ENCODE measurements around the gene WWOX. TPM values are rescaled to one million over a fixed set of nuclear protein-coding genes. Genes with fewer than 3 reads are reported as not detected.

WWOX gene
- total and polyA plus RNA-seq, 2 of the 4 experiments (the other 2 are of a cell fraction): 2.7 to 5.4 TPM

DNA sequence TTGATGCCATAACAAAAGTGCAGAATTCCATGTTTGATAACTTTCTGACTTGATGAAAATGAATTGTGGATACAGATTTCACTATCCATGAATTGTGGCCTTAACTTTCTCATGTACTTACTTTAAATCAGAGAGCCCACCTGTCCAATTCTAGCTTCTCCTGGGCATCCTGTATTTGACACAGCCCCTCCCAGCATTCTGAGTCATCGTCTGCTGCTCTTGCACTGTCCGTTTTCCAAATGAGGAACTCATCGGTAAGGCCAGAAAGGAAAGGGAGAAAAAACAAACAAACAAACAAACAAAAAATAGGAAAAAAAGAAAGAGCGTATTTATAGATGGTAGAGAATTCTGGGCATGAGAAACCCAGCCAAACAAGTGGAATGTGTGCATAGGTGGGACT is 361.6 kb downstream of the WWOX start:
- no CpG with 5 or more reads among the region's 4 CpGs for WGBS, 2 experiments (ENCODE audit: extremely low coverage in 2 of 2, insufficient read length in 1 of 2)

More for the DNA sequence above, 361.6 kb downstream of the WWOX start:
- no peak overlapping the region for H4K5ac ChIP-seq (ENCODE audit: low read depth, low read length)
- no TSS peak for BruUV-seq (replicated peaks)
- no peak overlapping the region for H4K91ac ChIP-seq (ENCODE audit: insufficient read depth, low read depth, low read length)
- dilution Hi-C loops (cut with HindIII; ENCODE audit: low sequenced_read_pairs, unreplicated experiment): no loop called here
- H3K14ac ChIP-seq (replicated peaks; ENCODE audit: low read depth, low read length): no peak overlapping the region
- ChIA-PET POLR2A (ENCODE audit: unreplicated experiment) (no interaction called here), CTCF (no interaction called here)
- H3K9ac ChIP-seq (ENCODE audit: low read depth, low read length): no peak overlapping the region
- H3K4me3 ChIP-seq (ENCODE audit: insufficient read depth, low read depth, low read length): no peak overlapping the region
- H2AK5ac ChIP-seq (ENCODE audit: low read depth, low read length): no peak overlapping the region
- intact Hi-C loops (cut with micrococcal nuclease): no loop called here
- no peak overlapping the region for H2BK20ac ChIP-seq (ENCODE audit: low read depth, low read length)
- H3K56ac ChIP-seq (ENCODE audit: extremely low read depth, insufficient read depth, low read length): no peak overlapping the region
- no peak overlapping the region for H3K4me2 ChIP-seq (ENCODE audit: low read depth, low read length)
- DNase-seq: no peak
- H3K4me1 ChIP-seq (ENCODE audit: control insufficient read depth, insufficient read depth, low read length): no peaks in the 10 kb centered on the region
- no peaks in the 10 kb centered on the region for H3K36me3 ChIP-seq (ENCODE audit: control insufficient read depth, insufficient read depth, low read length)
- H2AFZ ChIP-seq (replicated peaks; ENCODE audit: low read length, poor library complexity): no peak overlapping the region
- H3K9me1 ChIP-seq (ENCODE audit: insufficient read depth, low read length): no peaks in the 10 kb centered on the region
- no peak for ATAC-seq (ENCODE audit: low read depth)
- H2BK120ac ChIP-seq (ENCODE audit: low read depth, low read length): no peak overlapping the region
- H3K18ac ChIP-seq (ENCODE audit: low read depth, low read length): no peak overlapping the region
- TF ChIP-seq, protein P1, sequence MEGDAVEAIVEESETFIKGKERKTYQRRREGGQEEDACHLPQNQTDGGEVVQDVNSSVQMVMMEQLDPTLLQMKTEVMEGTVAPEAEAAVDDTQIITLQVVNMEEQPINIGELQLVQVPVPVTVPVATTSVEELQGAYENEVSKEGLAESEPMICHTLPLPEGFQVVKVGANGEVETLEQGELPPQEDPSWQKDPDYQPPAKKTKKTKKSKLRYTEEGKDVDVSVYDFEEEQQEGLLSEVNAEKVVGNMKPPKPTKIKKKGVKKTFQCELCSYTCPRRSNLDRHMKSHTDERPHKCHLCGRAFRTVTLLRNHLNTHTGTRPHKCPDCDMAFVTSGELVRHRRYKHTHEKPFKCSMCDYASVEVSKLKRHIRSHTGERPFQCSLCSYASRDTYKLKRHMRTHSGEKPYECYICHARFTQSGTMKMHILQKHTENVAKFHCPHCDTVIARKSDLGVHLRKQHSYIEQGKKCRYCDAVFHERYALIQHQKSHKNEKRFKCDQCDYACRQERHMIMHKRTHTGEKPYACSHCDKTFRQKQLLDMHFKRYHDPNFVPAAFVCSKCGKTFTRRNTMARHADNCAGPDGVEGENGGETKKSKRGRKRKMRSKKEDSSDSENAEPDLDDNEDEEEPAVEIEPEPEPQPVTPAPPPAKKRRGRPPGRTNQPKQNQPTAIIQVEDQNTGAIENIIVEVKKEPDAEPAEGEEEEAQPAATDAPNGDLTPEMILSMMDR (conservative IDR thresholded peaks at IDR 0.05; ENCODE audit: low read depth, low read length): no peak
- no peak for TF ChIP-seq NFE2L2 (IDR thresholded peaks at IDR 0.05; ENCODE audit: low read depth, low read length)
- no peak for TF ChIP-seq CHD1 (IDR thresholded peaks at IDR 0.05; ENCODE audit: low read depth, low read length)
- no peak for TF ChIP-seq USF2 (IDR thresholded peaks at IDR 0.05; ENCODE audit: low read depth, low read length)
- no peak for TF ChIP-seq CEBPB (IDR thresholded peaks at IDR 0.05; ENCODE audit: low read depth, low read length)
- TF ChIP-seq POLR2A (IDR thresholded peaks at IDR 0.05; ENCODE audit: low read depth, low read length): no peak
- no peak for TF ChIP-seq MAZ (IDR thresholded peaks at IDR 0.05; ENCODE audit: borderline replicate concordance, low read depth, low read length)
- TF ChIP-seq RAD21 (IDR thresholded peaks at IDR 0.05; ENCODE audit: low read length): no peak
- no peak for TF ChIP-seq FOS (IDR thresholded peaks at IDR 0.05; ENCODE audit: low read depth, low read length)
- TF ChIP-seq RCOR1 (IDR thresholded peaks at IDR 0.05; ENCODE audit: insufficient replicate concordance, low read length): no peak
- TF ChIP-seq MXI1 (IDR thresholded peaks at IDR 0.05; ENCODE audit: borderline replicate concordance, low read depth, low read length): no peak
- no peak for TF ChIP-seq BHLHE40 (IDR thresholded peaks at IDR 0.05; ENCODE audit: low read depth, low read length)
- TF ChIP-seq, protein P2, sequence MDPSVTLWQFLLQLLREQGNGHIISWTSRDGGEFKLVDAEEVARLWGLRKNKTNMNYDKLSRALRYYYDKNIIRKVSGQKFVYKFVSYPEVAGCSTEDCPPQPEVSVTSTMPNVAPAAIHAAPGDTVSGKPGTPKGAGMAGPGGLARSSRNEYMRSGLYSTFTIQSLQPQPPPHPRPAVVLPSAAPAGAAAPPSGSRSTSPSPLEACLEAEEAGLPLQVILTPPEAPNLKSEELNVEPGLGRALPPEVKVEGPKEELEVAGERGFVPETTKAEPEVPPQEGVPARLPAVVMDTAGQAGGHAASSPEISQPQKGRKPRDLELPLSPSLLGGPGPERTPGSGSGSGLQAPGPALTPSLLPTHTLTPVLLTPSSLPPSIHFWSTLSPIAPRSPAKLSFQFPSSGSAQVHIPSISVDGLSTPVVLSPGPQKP (IDR thresholded peaks at IDR 0.05; ENCODE audit: borderline replicate concordance, low read depth, low read length): no peak
- H2AK9ac ChIP-seq (replicated peaks; ENCODE audit: low read depth, low read length, poor library complexity): no peak overlapping the region
- H3K27me3 ChIP-seq (ENCODE audit: control insufficient read depth, insufficient read depth, low read length): no peaks in the 10 kb centered on the region
- H3K4ac ChIP-seq (ENCODE audit: low read depth, low read length): no peak overlapping the region
- H4K8ac ChIP-seq (ENCODE audit: low read depth in 2 of 2, low read length in 2 of 2): no peak overlapping the region
- no peak overlapping the region for H2BK15ac ChIP-seq (ENCODE audit: low read depth, low read length)
- H4K20me1 ChIP-seq (ENCODE audit: insufficient read depth, low read length): no peaks in the 10 kb centered on the region
- H3K23ac ChIP-seq (ENCODE audit: low read depth, low read length): no peak overlapping the region
- no peaks in the 10 kb centered on the region for H3K79me1 ChIP-seq (ENCODE audit: low read depth in 1 of 2, low read length in 2 of 2)
- in situ Hi-C loops (cut with MboI; ENCODE audit: low sequenced_read_pairs): no loop called here
- H3K9me3 ChIP-seq (ENCODE audit: control insufficient read depth, insufficient read depth, low read length): peaks cover 12% of the 10 kb centered on the region
- H3K27ac ChIP-seq (ENCODE audit: insufficient read depth, low read length): no peak overlapping the region
- H2BK5ac ChIP-seq (ENCODE audit: low read depth, low read length, poor library complexity, severe bottlenecking): no peak overlapping the region
